AG04450 (cell line): Measurements from ENCODE around the gene C22orf42. TPM values are rescaled to one million over a fixed set of nuclear protein-coding genes. Genes with fewer than 3 reads are reported as not detected.

Experiments used
- CTCF ChIA-PET: fragments of 300-600, 350-600 bp; formaldehyde crosslinking; extraction: SDS; loops from one replicate; lab custom pipeline; 2022; ENCODE audit warnings: antibody characterized with exemption, inconsistent platforms; lab: Charles Lee
- POLR2A ChIA-PET: fragments of 350-600 bp; formaldehyde crosslinking; extraction: SDS; loops from one replicate; lab custom pipeline; 2021; ENCODE audit warnings: antibody characterized with exemption, inconsistent platforms; lab: Yijun Ruan, JAX
- DNase-seq: peaks from one replicate; pipeline ENCODE4 v3.0.0-alpha.2; 2011; ENCODE audit warnings: low read depth, low spot score
- H3K27ac ChIP-seq: one replicate; pipeline ENCODE4 v1.5.1; 2012; ENCODE audit warnings: low read depth, low read length, control low read depth
- H3K27me3 ChIP-seq: one replicate; pipeline ENCODE4 v1.6.0; 2012; ENCODE audit warnings: low read length; ENCODE audit not compliant: control insufficient read depth, insufficient read depth
- H3K4me3 ChIP-seq: 2 replicates; pipeline ENCODE4 v1.5.1; 2011; ENCODE audit warnings: mild to moderate bottlenecking, low read depth, low read length, control low read depth
- H3K9me3 ChIP-seq: 2 replicates; pipeline ENCODE4 v1.5.1; 2012; ENCODE audit warnings: low read length; ENCODE audit not compliant: control insufficient read depth, insufficient read depth
- CTCF ChIP-seq: IDR thresholded peaks from 2 replicates; pipeline ENCODE4 v1.5.1; 2011; ENCODE audit warnings: low read depth, low read length, control low read depth, inconsistent platforms
- polyA plus RNA-seq: library from polyadenylated mRNA; depleted of rRNA; stranded (reverse); fragments of >200 nt; gene quantifications from 2 replicates; pipeline ENCODE4 v1.2.3, GENCODE V29; 2011

The C22orf42 gene
- polyA plus RNA-seq, 1 experiment, result not detected

DNA sequence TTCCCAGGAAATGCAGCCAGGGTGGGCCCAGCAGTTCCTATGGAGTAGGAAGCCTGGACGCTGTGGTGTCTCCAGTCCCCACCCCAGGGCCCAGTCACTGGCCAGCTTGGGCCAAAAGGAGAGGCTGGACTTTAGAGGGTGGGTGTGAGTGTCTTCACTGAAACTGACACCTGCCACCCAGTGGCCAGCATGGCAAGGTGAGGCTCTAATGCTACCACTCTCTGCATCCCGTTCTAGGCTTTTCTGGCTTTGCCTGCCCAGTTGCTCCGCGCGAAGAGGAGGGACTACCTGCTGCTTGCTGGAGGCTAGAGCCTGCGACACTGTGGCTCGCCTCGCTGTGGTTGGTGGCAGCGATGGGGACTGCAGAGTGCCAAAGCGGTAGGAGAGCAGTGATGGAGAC, 35.4 kb downstream of the C22orf42 start:
- no peaks in the 10 kb centered on the region; the same call in 1 of the 2 replicates for H3K9me3 ChIP-seq
- H3K27ac ChIP-seq, result no peak overlapping the region
- no peak overlapping the region for H3K4me3 ChIP-seq
- TF ChIP-seq CTCF, result no peak
- POLR2A ChIA-PET, result no interaction called here
- DNase-seq, result no peak
- peaks cover 5% of the 10 kb centered on the region for H3K27me3 ChIP-seq
- CTCF ChIA-PET, result no interaction called here

DNA sequence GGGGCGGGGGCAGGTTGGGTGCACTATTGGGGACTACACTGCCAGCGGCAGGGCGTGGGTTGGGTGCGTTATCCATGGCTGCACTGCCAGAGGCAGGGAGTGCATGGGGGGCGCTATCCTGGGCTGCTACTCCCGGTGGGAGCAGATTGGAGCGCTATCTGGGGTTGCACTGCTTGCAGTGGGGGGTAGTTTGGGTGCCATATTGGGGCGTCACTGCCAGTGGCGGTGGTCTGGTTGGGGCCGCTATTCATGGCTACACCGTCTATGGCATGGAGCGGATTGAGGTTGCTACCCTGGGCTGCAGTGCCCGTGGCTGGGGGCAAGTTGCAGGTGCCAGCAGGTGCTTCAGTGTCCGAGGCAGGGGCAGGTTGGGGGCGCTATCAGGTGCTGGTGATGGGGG, 36.2 kb downstream of the C22orf42 start:
- POLR2A ChIA-PET, result no interaction called here
- Histone ChIP-seq H3K27ac (no peak overlapping the region), H3K27me3 (peaks cover 4% of the 10 kb centered on the region), H3K4me3 (no peak overlapping the region), H3K9me3 (no peaks in the 10 kb centered on the region; the same call in 1 of the 2 replicates)
- CTCF ChIA-PET, result no interaction called here
- no peak for DNase-seq
- TF ChIP-seq CTCF, result no peak

GRCh38 chr22:32120603-32121002, 38.5 kb downstream of the C22orf42 start:
- ChIA-PET CTCF (no interaction called here), POLR2A (no interaction called here)
- Histone ChIP-seq H3K27me3 (peaks cover 2% of the 10 kb centered on the region), H3K4me3 (no peak overlapping the region), H3K27ac (no peak overlapping the region), H3K9me3 (no peaks in the 10 kb centered on the region; the same call in 1 of the 2 replicates)
- no peak for TF ChIP-seq CTCF
- DNase-seq, result no peak

- no peaks in the 10 kb centered on the region; the same call in 1 of the 2 replicates for H3K9me3 ChIP-seq
- H3K27me3 ChIP-seq, result no peaks in the 10 kb centered on the region
- no peak overlapping the region for H3K4me3 ChIP-seq
- ChIA-PET POLR2A (no interaction called here), CTCF (no interaction called here)
- TF ChIP-seq CTCF, result no peak
- DNase-seq, result no peak
- no peak overlapping the region for H3K27ac ChIP-seq
Observed at GRCh38 chr22:32119568-32120235, 39.4 kb downstream of the C22orf42 start.

DNA sequence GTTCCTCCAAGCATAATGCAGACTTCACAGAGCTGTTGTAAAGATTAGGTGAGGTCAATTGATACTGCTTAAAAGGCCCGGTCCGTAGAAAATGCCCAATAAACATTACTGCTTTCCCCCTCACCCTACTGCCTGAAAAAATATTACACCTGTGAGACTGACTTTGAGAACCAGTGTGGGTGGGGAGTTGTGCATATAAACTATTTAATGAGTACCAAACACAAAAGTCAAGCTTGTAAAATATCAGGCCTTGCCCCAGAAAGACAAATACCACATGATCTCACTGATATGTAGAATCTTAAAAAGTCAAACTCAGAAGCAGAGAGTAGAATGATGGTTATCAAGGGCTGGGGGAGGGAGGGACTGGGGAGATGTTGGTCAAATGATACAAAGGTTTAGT, 46.7 kb downstream of the C22orf42 start:
- no peak for DNase-seq
- ChIA-PET CTCF (no interaction called here), POLR2A (no interaction called here)
- H3K4me3 ChIP-seq, result no peak overlapping the region
- no peak overlapping the region for H3K27ac ChIP-seq
- H3K9me3 ChIP-seq, result no peaks in the 10 kb centered on the region
- no peaks in the 10 kb centered on the region for H3K27me3 ChIP-seq
- TF ChIP-seq CTCF, result no peak
